Cardiac fibroblast (primary cell): ENCODE measurements around the gene HMGXB3.

Source experiments
- DNase-seq, 2 donors: peaks; one replicate each; pipeline versions ENCODE4 v3.0.0 to v3.0.0-alpha.2; 2010; ENCODE audit warnings: low read depth in 2 of 2
- H3K4me3 ChIP-seq, 2 donors: replicated peaks in 1 of 2; 1 replicate in 1 of 2; 2 replicates in 1 of 2; pipeline ENCODE4 v1.5.1; 2011; ENCODE audit warnings: low read depth in 2 of 2, low read length in 2 of 2, mild to moderate bottlenecking in 2 of 2, moderate library complexity in 1 of 2
- CTCF ChIP-seq: IDR thresholded peaks from one replicate; pipeline ENCODE4 v1.5.1; 2011; ENCODE audit warnings: low read depth, mild to moderate bottlenecking, low read length, inconsistent platforms

HMGXB3 gene

GRCh38 chr5:149999866-150000255 lies 678 bp upstream of the HMGXB3 start:
- no peak for TF ChIP-seq CTCF
- no peak for DNase-seq
- H3K4me3 ChIP-seq = peak overlapping the region; percentile 74 to 96

GRCh38 chr5:150000990-150001659 lies 586 bp downstream of the HMGXB3 start:
- TF ChIP-seq CTCF = no peak
- peak overlapping the region; percentile 74 to 96 for H3K4me3 ChIP-seq
- peak; percentile 55 to 57 for DNase-seq

GRCh38 chr5:150001660-150002486 lies 1.3 kb downstream of the HMGXB3 start:
- peak overlapping the region; percentile 74 to 96 for H3K4me3 ChIP-seq
- TF ChIP-seq CTCF = peak; percentile 84
- DNase-seq = peak; percentile 83 to 87

GRCh38 chr5:150006318-150006717 lies 5.8 kb downstream of the HMGXB3 start:
- H3K4me3 ChIP-seq = no peak overlapping the region
- DNase-seq = no peak
- TF ChIP-seq CTCF = no peak

- TF ChIP-seq CTCF = no peak
- no peak for DNase-seq
- H3K4me3 ChIP-seq = no peak overlapping the region
Measured at GRCh38 chr5:150007050-150007449, 6.5 kb downstream of the HMGXB3 start.

- DNase-seq = peak; percentile 35 to 56
- H3K4me3 ChIP-seq = no peak overlapping the region
- no peak for TF ChIP-seq CTCF
Measured at GRCh38 chr5:150009671-150010387, 9.3 kb downstream of the HMGXB3 start.
